Measurements from ENCODE around the gene GALNT1. TPM values are rescaled to one million over a fixed set of nuclear protein-coding genes. Genes with fewer than 3 reads are reported as not detected.

The GALNT1 gene
- total RNA-seq, 1 experiment from 2014 or later = 40.1 TPM

GRCh38 chr18:35619464-35619863 lies 37.9 kb downstream of the GALNT1 start:
- no peak overlapping the region for H3K27ac ChIP-seq

GRCh38 chr18:35619941-35620340 lies 38.4 kb downstream of the GALNT1 start:
- Histone ChIP-seq H3K27ac (no peak overlapping the region), H3K4me1 (no peaks in the 10 kb centered on the region), H3K4me3 (no peak overlapping the region), H3K36me3 (no peaks in the 10 kb centered on the region), H3K27me3 (no peaks in the 10 kb centered on the region), H3K9me3 (replicated peaks) (no peaks in the 10 kb centered on the region)
- DNase-seq = no peak

More at GRCh38 chr18:35619464-35619863, 37.9 kb downstream of the GALNT1 start:
- Histone ChIP-seq H3K36me3 (no peaks in the 10 kb centered on the region), H3K9me3 (replicated peaks) (no peaks in the 10 kb centered on the region), H3K4me1 (no peaks in the 10 kb centered on the region), H3K4me3 (no peak overlapping the region), H3K27me3 (no peaks in the 10 kb centered on the region)
- no peak for DNase-seq

- no peak overlapping the region for H3K4me3 ChIP-seq
- no peaks in the 10 kb centered on the region for H3K27me3 ChIP-seq
- no peak for DNase-seq
- no peaks in the 10 kb centered on the region for H3K9me3 ChIP-seq (replicated peaks)
- H3K36me3 ChIP-seq = no peaks in the 10 kb centered on the region
- H3K27ac ChIP-seq = no peak overlapping the region
- no peaks in the 10 kb centered on the region for H3K4me1 ChIP-seq
Measured at GRCh38 chr18:35620765-35621164, 39.2 kb downstream of the GALNT1 start.

DNA sequence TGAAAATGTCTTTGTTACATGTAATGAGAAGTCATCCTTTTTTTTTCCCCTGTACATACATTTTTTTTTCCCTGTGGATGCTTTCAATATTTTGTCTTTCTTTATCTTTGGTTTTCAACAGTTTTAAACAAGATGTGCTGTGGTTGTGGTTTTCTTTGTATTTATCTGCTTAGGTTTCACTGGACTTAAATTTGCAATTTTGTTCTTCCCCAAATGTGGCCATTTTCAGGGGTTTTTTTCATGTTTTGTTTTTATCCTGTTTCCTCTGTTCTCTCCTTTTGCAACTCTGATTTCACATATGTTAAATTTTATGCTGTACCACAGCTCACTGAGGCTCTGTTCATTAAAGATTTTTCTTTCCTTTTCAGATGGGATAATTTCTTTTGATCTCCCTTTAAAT lies 41.7 kb downstream of the GALNT1 start:
- no peaks in the 10 kb centered on the region for H3K4me1 ChIP-seq
- DNase-seq = no peak
- no peaks in the 10 kb centered on the region for H3K27me3 ChIP-seq
- H3K27ac ChIP-seq = no peak overlapping the region
- no peaks in the 10 kb centered on the region for H3K36me3 ChIP-seq
- no peaks in the 10 kb centered on the region for H3K9me3 ChIP-seq (replicated peaks)
- no peak overlapping the region for H3K4me3 ChIP-seq

GRCh38 chr18:35624146-35624545 lies 42.6 kb downstream of the GALNT1 start:
- Histone ChIP-seq H3K36me3 (no peaks in the 10 kb centered on the region), H3K4me3 (no peak overlapping the region), H3K4me1 (no peaks in the 10 kb centered on the region), H3K27ac (no peak overlapping the region), H3K9me3 (replicated peaks) (no peaks in the 10 kb centered on the region), H3K27me3 (no peaks in the 10 kb centered on the region)
- DNase-seq = no peak

- Histone ChIP-seq H3K4me3 (no peak overlapping the region), H3K4me1 (no peaks in the 10 kb centered on the region), H3K9me3 (replicated peaks) (no peaks in the 10 kb centered on the region), H3K36me3 (no peaks in the 10 kb centered on the region), H3K27me3 (no peaks in the 10 kb centered on the region), H3K27ac (no peak overlapping the region)
- DNase-seq = no peak
Measured at GRCh38 chr18:35625232-35625631, 43.7 kb downstream of the GALNT1 start.

GRCh38 chr18:35633761-35634160 lies 52.2 kb downstream of the GALNT1 start:
- Histone ChIP-seq H3K27ac (no peak overlapping the region), H3K4me3 (no peak overlapping the region), H3K9me3 (replicated peaks) (no peaks in the 10 kb centered on the region), H3K4me1 (peaks cover 19% of the 10 kb centered on the region), H3K27me3 (no peaks in the 10 kb centered on the region), H3K36me3 (no peaks in the 10 kb centered on the region)
- no peak for DNase-seq

- peak overlapping the region; percentile 70 for H3K27ac ChIP-seq
- no peaks in the 10 kb centered on the region for H3K36me3 ChIP-seq
- H3K4me3 ChIP-seq = no peak overlapping the region
- no peaks in the 10 kb centered on the region for H3K27me3 ChIP-seq
- DNase-seq = peak in 1 of 2 experiments; percentile 6
- no peaks in the 10 kb centered on the region for H3K9me3 ChIP-seq (replicated peaks)
- H3K4me1 ChIP-seq = peaks cover 19% of the 10 kb centered on the region
Measured at GRCh38 chr18:35634323-35634722, 52.8 kb downstream of the GALNT1 start.

GRCh38 chr18:35635170-35635569 lies 53.6 kb downstream of the GALNT1 start:
- peaks cover 19% of the 10 kb centered on the region for H3K4me1 ChIP-seq
- no peaks in the 10 kb centered on the region for H3K9me3 ChIP-seq (replicated peaks)
- no peak overlapping the region for H3K4me3 ChIP-seq
- DNase-seq = peak; percentile 69 to 82
- peak overlapping the region; percentile 70 for H3K27ac ChIP-seq
- H3K27me3 ChIP-seq = no peaks in the 10 kb centered on the region
- no peaks in the 10 kb centered on the region for H3K36me3 ChIP-seq

- H3K4me1 ChIP-seq = peaks cover 19% of the 10 kb centered on the region
- no peaks in the 10 kb centered on the region for H3K36me3 ChIP-seq
- no peaks in the 10 kb centered on the region for H3K27me3 ChIP-seq
- no peak for DNase-seq
- H3K27ac ChIP-seq = no peak overlapping the region
- H3K9me3 ChIP-seq (replicated peaks) = no peaks in the 10 kb centered on the region
- no peak overlapping the region for H3K4me3 ChIP-seq
Measured at GRCh38 chr18:35637227-35637626, 55.7 kb downstream of the GALNT1 start.

DNA sequence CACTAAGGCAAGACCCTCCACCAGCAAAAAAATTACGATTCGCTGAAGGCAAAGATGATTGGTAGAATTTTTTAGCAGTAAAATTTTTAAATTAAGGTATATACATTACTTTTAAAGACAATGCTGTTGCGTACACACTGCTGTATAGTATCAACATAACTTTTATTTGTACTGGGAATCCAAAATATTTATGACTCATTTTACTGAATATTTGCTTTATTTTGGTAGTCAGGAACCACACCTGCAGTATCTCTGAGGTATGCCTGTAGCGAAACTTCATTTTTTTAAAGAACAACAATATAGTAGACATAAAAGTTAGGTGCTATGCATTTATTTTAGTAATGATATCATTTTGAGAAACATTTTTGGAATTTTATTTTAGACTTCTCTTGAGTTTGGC lies 57.8 kb downstream of the GALNT1 start:
- Histone ChIP-seq H3K27me3 (no peaks in the 10 kb centered on the region), H3K4me1 (peaks cover 15% of the 10 kb centered on the region), H3K27ac (no peak overlapping the region), H3K36me3 (no peaks in the 10 kb centered on the region), H3K4me3 (no peak overlapping the region), H3K9me3 (replicated peaks) (no peaks in the 10 kb centered on the region)
- no peak for DNase-seq

DNA sequence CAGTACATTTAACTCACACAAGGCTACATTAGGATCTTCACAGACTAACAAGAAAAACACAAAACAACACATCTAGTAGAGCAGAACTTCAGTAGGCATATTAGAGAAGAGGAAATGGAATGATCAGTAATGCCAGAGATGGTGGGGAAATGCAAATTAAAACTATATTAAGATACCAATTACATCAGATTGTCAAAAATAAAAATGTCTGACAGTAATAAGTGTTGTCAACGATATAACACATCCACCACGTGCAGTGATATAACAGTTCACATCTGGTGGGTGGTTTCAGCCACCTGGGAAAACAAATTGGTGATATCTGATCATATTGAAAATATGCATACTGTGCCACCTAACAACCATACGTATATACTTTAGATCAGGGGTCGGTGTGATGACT lies 59.9 kb downstream of the GALNT1 start:
- Histone ChIP-seq H3K9me3 (replicated peaks) (no peaks in the 10 kb centered on the region), H3K27me3 (no peaks in the 10 kb centered on the region), H3K4me1 (no peaks in the 10 kb centered on the region), H3K27ac (no peak overlapping the region), H3K36me3 (no peaks in the 10 kb centered on the region), H3K4me3 (no peak overlapping the region)
- DNase-seq = no peak

DNA sequence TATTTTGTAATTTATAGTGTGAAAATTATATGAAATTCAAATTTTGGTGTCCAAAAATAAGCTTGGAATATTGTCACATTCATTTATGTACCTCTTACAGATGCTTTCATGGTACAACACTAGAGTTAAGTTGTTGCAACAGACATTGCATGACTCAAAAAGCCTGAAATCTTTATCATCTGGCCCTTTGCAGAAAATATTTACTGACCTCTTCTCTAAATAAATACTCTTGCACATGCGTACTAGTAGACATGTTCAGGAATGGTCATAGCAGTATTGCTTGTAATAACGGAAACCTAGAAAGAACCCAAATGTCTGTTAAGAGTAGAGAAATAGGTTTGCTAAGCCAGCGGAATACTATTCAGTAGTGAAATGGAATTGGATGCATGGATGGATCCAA lies 60.4 kb downstream of the GALNT1 start:
- Histone ChIP-seq H3K27ac (no peak overlapping the region), H3K4me3 (no peak overlapping the region), H3K4me1 (no peaks in the 10 kb centered on the region), H3K9me3 (replicated peaks) (no peaks in the 10 kb centered on the region), H3K27me3 (no peaks in the 10 kb centered on the region), H3K36me3 (no peaks in the 10 kb centered on the region)
- no peak for DNase-seq

DNA sequence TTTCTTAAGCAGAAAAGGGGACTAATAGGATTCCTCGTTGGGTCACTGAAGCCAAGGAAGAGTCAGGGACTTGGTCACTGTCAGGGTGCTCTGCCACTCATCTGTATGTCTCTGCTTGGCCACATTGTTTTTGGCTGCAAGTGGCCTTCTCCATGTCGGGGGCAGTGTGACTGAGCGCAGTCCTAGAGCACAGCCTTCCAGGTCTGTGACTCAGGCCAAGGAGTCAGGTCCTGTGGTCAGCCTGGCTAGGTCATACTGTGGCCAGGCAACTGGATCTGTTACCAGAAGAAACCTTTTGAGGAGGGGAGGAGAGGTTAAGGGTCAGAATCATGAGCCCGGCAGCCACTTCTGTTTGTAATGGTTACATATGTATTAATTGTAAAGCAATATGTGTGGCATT lies 61.3 kb downstream of the GALNT1 start:
- DNase-seq = no peak
- no peaks in the 10 kb centered on the region for H3K27me3 ChIP-seq
- H3K4me1 ChIP-seq = no peaks in the 10 kb centered on the region
- no peak overlapping the region for H3K4me3 ChIP-seq
- H3K9me3 ChIP-seq (replicated peaks) = no peaks in the 10 kb centered on the region
- H3K27ac ChIP-seq = no peak overlapping the region
- no peaks in the 10 kb centered on the region for H3K36me3 ChIP-seq

GRCh38 chr18:35646449-35646848 lies 64.9 kb downstream of the GALNT1 start:
- Histone ChIP-seq H3K27ac (no peak overlapping the region), H3K9me3 (replicated peaks) (no peaks in the 10 kb centered on the region), H3K36me3 (no peaks in the 10 kb centered on the region), H3K27me3 (no peaks in the 10 kb centered on the region), H3K4me1 (no peaks in the 10 kb centered on the region), H3K4me3 (no peak overlapping the region)
- DNase-seq = no peak

DNA sequence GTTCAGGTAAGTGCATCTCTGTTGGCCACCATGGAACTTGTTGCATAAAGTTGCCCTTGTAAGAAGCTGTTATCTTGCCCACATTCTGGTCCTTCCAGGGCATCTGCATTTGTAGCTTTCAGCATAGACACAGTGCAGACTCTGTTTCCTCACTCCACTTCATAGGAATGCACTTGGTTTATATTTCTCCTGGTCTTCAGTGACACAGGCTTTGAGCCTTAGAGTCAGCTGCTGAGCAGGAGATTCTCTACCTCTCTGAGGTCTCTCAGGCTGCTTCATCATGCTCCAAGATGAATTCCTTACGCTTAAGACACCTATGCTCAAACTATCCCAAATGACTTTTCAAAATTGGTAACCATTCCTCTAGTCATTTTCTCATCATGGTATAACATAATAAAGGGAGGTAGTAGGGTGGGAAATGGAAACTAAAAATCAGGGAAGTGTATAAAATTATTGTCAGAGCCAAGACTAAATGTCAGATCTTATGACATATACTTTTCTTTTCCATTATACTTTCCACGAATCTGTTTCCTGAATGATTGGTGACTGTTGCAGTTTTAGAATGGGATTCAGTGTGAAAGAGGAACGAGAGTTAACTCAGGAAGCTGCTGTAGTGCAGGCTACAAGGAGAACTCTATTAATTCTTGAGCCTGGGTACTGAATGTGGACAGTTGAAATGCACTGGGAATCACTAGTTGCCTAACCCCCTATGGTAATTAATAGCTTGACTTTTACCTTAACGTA lies 72.0 kb downstream of the GALNT1 start:
- H3K4me3 ChIP-seq = no peak overlapping the region
- DNase-seq = no peak
- no peak overlapping the region for H3K27ac ChIP-seq
- H3K9me3 ChIP-seq (replicated peaks) = no peaks in the 10 kb centered on the region
- H3K36me3 ChIP-seq = no peaks in the 10 kb centered on the region
- H3K4me1 ChIP-seq = no peaks in the 10 kb centered on the region
- no peaks in the 10 kb centered on the region for H3K27me3 ChIP-seq
